GM12878 (cell line): Measurements from ENCODE around the gene SPIB. TPM values are rescaled to one million over a fixed set of nuclear protein-coding genes. Genes with fewer than 3 reads are reported as not detected.

Experiments used
- BCL11A ChIP-seq: IDR thresholded peaks from 2 replicates; pipeline ENCODE4 v1.6.1; 2011; ENCODE audit warnings: low read depth, low read length
- BHLHE40 ChIP-seq, 2 experiments: fragments of 450-650 bp in 1 of 2; IDR thresholded peaks; 2 replicates each; pipeline ENCODE4 v1.6.1; 2011 to 2017; ENCODE audit warnings: low read depth in 2 of 2, borderline replicate concordance in 1 of 2, improper control_type of control experiment in 1 of 2, low read length in 1 of 2, mild to moderate bottlenecking in 1 of 2
- BMI1 ChIP-seq: fragments of 450-650 bp; IDR thresholded peaks from 2 replicates; pipeline ENCODE4 v1.6.1; 2016; ENCODE audit warnings: mild to moderate bottlenecking, moderate library complexity, borderline replicate concordance
- CBFB ChIP-seq: IDR thresholded peaks from 2 replicates; pipeline ENCODE4 v1.6.1; 2016; ENCODE audit warnings: antibody characterized with exemption, low read depth
- EZH2 ChIP-seq: IDR thresholded peaks from 2 replicates; pipeline ENCODE4 v1.6.1; 2012; ENCODE audit warnings: low read depth, mild to moderate bottlenecking, control low read depth, inconsistent platforms, low read length, borderline replicate concordance; ENCODE audit not compliant: control insufficient read depth
- HDAC2 ChIP-seq: fragments of 200-600 bp; sonication (generic); IDR thresholded peaks from 2 replicates; pipeline ENCODE4 v1.6.1; 2017
- HDAC6 ChIP-seq: fragments of 200-600 bp; sonication (generic); IDR thresholded peaks from one replicate; pipeline ENCODE4 v1.8.0; 2017; ENCODE audit warnings: antibody characterized with exemption; ENCODE audit not compliant: unreplicated experiment
- IRF3 ChIP-seq: fragments of 450-650 bp; IDR thresholded peaks from 2 replicates; pipeline ENCODE4 v1.6.1; 2014; ENCODE audit warnings: mild to moderate bottlenecking
- JUND ChIP-seq: IDR thresholded peaks from 2 replicates; pipeline ENCODE4 v1.6.1; 2012; ENCODE audit warnings: low read depth, mild to moderate bottlenecking, low read length, improper control_type of control experiment, moderate library complexity
- KLF5 ChIP-seq: fragments of 450-650 bp; IDR thresholded peaks from 2 replicates; pipeline ENCODE4 v1.6.1; 2014; ENCODE audit warnings: mild to moderate bottlenecking; ENCODE audit not compliant: partially characterized antibody
- MYB ChIP-seq: fragments of 150-350 bp; IDR thresholded peaks from 2 replicates; pipeline ENCODE4 v1.6.1; 2014; ENCODE audit warnings: mild to moderate bottlenecking, low read depth, low read length, borderline replicate concordance
- RELA ChIP-seq: fragments of 450-650 bp; IDR thresholded peaks from 2 replicates; pipeline ENCODE4 v1.8.0; 2014; ENCODE audit warnings: borderline replicate concordance; ENCODE audit not compliant: partially characterized antibody
- REST ChIP-seq: IDR thresholded peaks from 2 replicates; pipeline ENCODE4 v1.6.1; 2012; ENCODE audit warnings: mild to moderate bottlenecking, low read depth, low read length
- SMAD5 ChIP-seq: IDR thresholded peaks from 2 replicates; pipeline ENCODE4 v1.6.1; 2016; ENCODE audit warnings: antibody characterized with exemption, low read depth
- SUZ12 ChIP-seq: fragments of 200-600 bp; sonication (generic); IDR thresholded peaks from one replicate; pipeline ENCODE4 v1.6.1; 2018; ENCODE audit warnings: antibody characterized with exemption, mild to moderate bottlenecking; ENCODE audit not compliant: unreplicated experiment
- TBL1XR1 ChIP-seq: IDR thresholded peaks from 2 replicates; pipeline ENCODE4 v1.6.1; 2012; ENCODE audit warnings: low read depth, low read length, improper control_type of control experiment
- ZBTB4 ChIP-seq: fragments of 450-650 bp; formaldehyde crosslinking; IDR thresholded peaks from 2 replicates; pipeline ENCODE4 v1.4.0; 2022; ENCODE audit warnings: mild to moderate bottlenecking, moderate library complexity
- ZNF384 ChIP-seq: IDR thresholded peaks from 2 replicates; pipeline ENCODE4 v1.6.1; 2012; ENCODE audit warnings: low read depth, mild to moderate bottlenecking, low read length, improper control_type of control experiment, borderline replicate concordance
- ZNF622 ChIP-seq: fragments of 450-650 bp; IDR thresholded peaks from 2 replicates; pipeline ENCODE4 v1.6.1; 2017; ENCODE audit warnings: mild to moderate bottlenecking, inconsistent platforms
- ZSCAN29 ChIP-seq: fragments of 450-650 bp; IDR thresholded peaks from 2 replicates; pipeline ENCODE4 v1.6.1; 2017; ENCODE audit warnings: mild to moderate bottlenecking, moderate library complexity
- polyA plus RNA-seq, 11 experiments: library from polyadenylated mRNA; depleted of rRNA in 4 of 11; unstranded in 6 of 11; stranded (reverse) in 5 of 11; fragments of >200 nt; fragmentation: Nextera tagmentation in 4 of 11; fragmentation: Illumina TruSeq in 1 of 11; extraction: Ambion mirVana in 4 of 11; extraction: Trizol in 1 of 11; gene quantifications; 1 replicate in 1 of 11; 2 replicates in 10 of 11; pipeline versions ENCODE4 v1.2.1 to v1.2.3, GENCODE V29; 2011 to 2016; ENCODE audit warnings: inconsistent platforms in 2 of 11, missing spikeins in 2 of 11, low read depth in 1 of 11
- total RNA-seq, 4 experiments: library from RNA; depleted of rRNA in 3 of 4; stranded (reverse); fragments of >200 nt in 3 of 4; fragmentation: Illumina TruSeq in 1 of 4; extraction: Trizol in 1 of 4; gene quantifications; 2 replicates each; pipeline versions ENCODE4 v1.2.1 to v1.2.3, GENCODE V29; 2013 to 2021
- TF ChIP-seq, protein P1 (sequence below): fragments of 150-350 bp; IDR thresholded peaks from 2 replicates; pipeline ENCODE4 v1.6.1; 2014; ENCODE audit warnings: mild to moderate bottlenecking, low read depth, low read length

The SPIB gene
- total and polyA plus RNA-seq, 10 of the 15 experiments (the other 5 are each of a cell fraction or from before 2014, with no cell fraction given) = 3.5 to 123 (median 56.0) TPM

DNA sequence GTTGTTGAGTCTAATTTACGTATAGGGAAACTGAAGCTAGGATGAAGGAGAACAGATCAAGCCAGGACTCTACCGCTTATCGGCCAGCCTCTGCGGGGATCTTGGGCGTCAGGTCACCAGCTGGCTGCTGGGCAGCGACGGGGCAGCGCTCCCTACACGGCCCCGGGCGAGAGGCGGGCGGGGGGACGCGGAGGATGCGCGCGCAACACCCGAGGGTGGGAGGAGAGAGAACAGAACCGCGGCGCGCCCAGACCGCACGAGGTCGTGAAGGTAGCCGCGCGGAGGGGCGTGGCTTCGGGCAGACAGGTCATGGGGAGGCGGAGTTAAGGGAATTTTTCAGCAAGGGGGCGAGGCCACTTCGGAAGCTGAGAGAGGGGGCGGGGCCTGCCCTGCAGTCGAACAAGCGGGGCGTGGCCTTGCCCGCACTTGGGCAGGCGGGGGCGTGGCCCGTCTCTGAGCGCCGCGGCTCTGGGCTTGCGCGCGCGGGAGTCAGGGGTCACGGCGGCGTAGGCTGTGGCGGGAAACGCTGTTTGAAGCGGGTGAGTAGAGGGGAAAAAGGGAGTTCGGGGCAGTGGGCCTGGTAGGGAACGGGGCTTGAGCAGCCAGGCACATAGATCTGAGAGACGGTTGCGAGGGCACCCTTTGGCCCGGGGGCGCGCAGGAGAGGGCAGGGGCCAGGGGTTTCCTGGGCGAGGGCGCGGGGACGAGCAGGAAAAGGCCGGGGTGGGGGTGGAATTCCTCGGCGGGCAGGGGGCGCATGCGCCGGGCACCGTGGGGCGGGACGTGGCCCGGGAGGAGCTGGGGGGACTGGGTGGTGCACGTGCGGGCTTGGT lies 34.7 kb upstream of the SPIB start, which contains the start of gene POLD1 (continued):
- TF ChIP-seq MYB (no peak), HDAC2 (no peak), ZNF622 (no peak), BHLHE40 (IDR thresholded peaks at IDR 0.05; ENCODE audit: borderline replicate concordance in 1 of 2, low read depth in 2 of 2, low read length in 1 of 2) (no peak; a peak in 2 of 4 replicates), CBFB (no peak; the same call in 1 of the 2 replicates), BCL11A (no peak), EZH2 (no peak), TBL1XR1 (no peak), ZNF384 (no peak), KLF5 (no peak), SUZ12 (no peak), SMAD5 (no peak), BMI1 (no peak), RELA (no peak), HDAC6 (peak; percentile 46), ZSCAN29 (no peak), ZBTB4 (CRISPR knock-in tag) (no peak), REST (no peak), JUND (no peak), IRF3 (no peak)
- TF ChIP-seq, protein P1, sequence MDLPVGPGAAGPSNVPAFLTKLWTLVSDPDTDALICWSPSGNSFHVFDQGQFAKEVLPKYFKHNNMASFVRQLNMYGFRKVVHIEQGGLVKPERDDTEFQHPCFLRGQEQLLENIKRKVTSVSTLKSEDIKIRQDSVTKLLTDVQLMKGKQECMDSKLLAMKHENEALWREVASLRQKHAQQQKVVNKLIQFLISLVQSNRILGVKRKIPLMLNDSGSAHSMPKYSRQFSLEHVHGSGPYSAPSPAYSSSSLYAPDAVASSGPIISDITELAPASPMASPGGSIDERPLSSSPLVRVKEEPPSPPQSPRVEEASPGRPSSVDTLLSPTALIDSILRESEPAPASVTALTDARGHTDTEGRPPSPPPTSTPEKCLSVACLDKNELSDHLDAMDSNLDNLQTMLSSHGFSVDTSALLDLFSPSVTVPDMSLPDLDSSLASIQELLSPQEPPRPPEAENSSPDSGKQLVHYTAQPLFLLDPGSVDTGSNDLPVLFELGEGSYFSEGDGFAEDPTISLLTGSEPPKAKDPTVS = no peak
